ENCODE results near the gene NHLRC3. TPM values are rescaled to one million over a fixed set of nuclear protein-coding genes. Genes with fewer than 3 reads are reported as not detected.

Gene NHLRC3
- total RNA-seq, 6 experiments from 2014 or later = 11.2 to 20.9 (median 15.7) TPM

GRCh38 chr13:39032150-39032549, 6.1 kb upstream of the NHLRC3 start:
- intact Hi-C loops (cut with DNase I) = no loop called here
- peaks cover 0 to 21% (median 8%) of the 10 kb centered on the region in 4 donors for H3K4me1 ChIP-seq
- no peak overlapping the region for H3K4me3 ChIP-seq
- 88% methylated on average over 1 of the region's 1 CpG for WGBS (ENCODE audit: insufficient coverage, low coverage, low lambda C conversion rate, missing lambda C conversion rate)
- no peak overlapping the region for H3K27ac ChIP-seq
- H3K36me3 ChIP-seq = peaks cover 0 to 13% (median 0%) of the 10 kb centered on the region in 4 donors
- no peaks in the 10 kb centered on the region for H3K27me3 ChIP-seq
- TF ChIP-seq CTCF (IDR thresholded peaks at IDR 0.05) (no peak), POLR2A (IDR thresholded peaks at IDR 0.05) (no peak)
- no peak for DNase-seq
- no peak for ATAC-seq
- H3K9me3 ChIP-seq = no peaks in the 10 kb centered on the region

- H3K4me3 ChIP-seq = no peak overlapping the region
- peaks cover 0 to 23% (median 8%) of the 10 kb centered on the region in 4 donors for H3K4me1 ChIP-seq
- DNase-seq (no peak), ATAC-seq (no peak)
- H3K9me3 ChIP-seq = no peaks in the 10 kb centered on the region
- no peaks in the 10 kb centered on the region for H3K36me3 ChIP-seq
- no peak overlapping the region for H3K27ac ChIP-seq
- H3K27me3 ChIP-seq = no peaks in the 10 kb centered on the region
- no peak for TF ChIP-seq POLR2A (IDR thresholded peaks at IDR 0.05)
- 70% methylated on average over 1 of the region's 1 CpG for WGBS (ENCODE audit: insufficient coverage, low coverage, low lambda C conversion rate, missing lambda C conversion rate)
- intact Hi-C loops (cut with DNase I) = no loop called here
Observed at GRCh38 chr13:39034085-39034484, 4.2 kb upstream of the NHLRC3 start.

- Histone ChIP-seq H3K36me3 (no peaks in the 10 kb centered on the region), H3K4me1 (peaks cover 0 to 34% (median 8%) of the 10 kb centered on the region in 4 donors), H3K9me3 (no peaks in the 10 kb centered on the region), H3K27me3 (no peaks in the 10 kb centered on the region), H3K4me3 (no peak overlapping the region), H3K27ac (no peak overlapping the region)
- DNase-seq (no peak), ATAC-seq (no peak)
- intact Hi-C loops (cut with DNase I) = no loop called here
- 74% methylated on average over 2 of the region's 2 CpGs for WGBS (ENCODE audit: insufficient coverage, low coverage, low lambda C conversion rate, missing lambda C conversion rate)
- TF ChIP-seq CTCF (IDR thresholded peaks at IDR 0.05) (no peak), POLR2A (IDR thresholded peaks at IDR 0.05) (no peak)
Observed at GRCh38 chr13:39035204-39035603, 3.1 kb upstream of the NHLRC3 start.

GRCh38 chr13:39035799-39036198, 2.5 kb upstream of the NHLRC3 start:
- ATAC-seq = no peak
- intact Hi-C loops (cut with DNase I) = no loop called here
- H3K4me1 ChIP-seq = peaks cover 0 to 40% (median 8%) of the 10 kb centered on the region in 4 donors

GRCh38 chr13:39036212-39036611, 2.0 kb upstream of the NHLRC3 start:
- intact Hi-C loops (cut with DNase I) = no loop called here
- DNase-seq = no peak
- 4% methylated on average over 9 of the region's 9 CpGs for WGBS (ENCODE audit: insufficient coverage, low coverage, low lambda C conversion rate, missing lambda C conversion rate)

More at GRCh38 chr13:39035799-39036198, 2.5 kb upstream of the NHLRC3 start:
- WGBS (ENCODE audit: insufficient coverage, low coverage, low lambda C conversion rate, missing lambda C conversion rate) = 25% methylated on average over 2 of the region's 2 CpGs
- Histone ChIP-seq H3K27me3 (no peaks in the 10 kb centered on the region), H3K36me3 (no peaks in the 10 kb centered on the region), H3K27ac (no peak overlapping the region), H3K9me3 (no peaks in the 10 kb centered on the region), H3K4me3 (peak overlapping the region in 2 of 3 donors; percentile 74 to 85)
- no peak for DNase-seq
- TF ChIP-seq CTCF (IDR thresholded peaks at IDR 0.05) (no peak), POLR2A (IDR thresholded peaks at IDR 0.05) (no peak)

More at GRCh38 chr13:39036212-39036611, 2.0 kb upstream of the NHLRC3 start:
- no peak for ATAC-seq
- Histone ChIP-seq H3K4me1 (peaks cover 0 to 41% (median 8%) of the 10 kb centered on the region in 4 donors), H3K27ac (no peak overlapping the region), H3K27me3 (no peaks in the 10 kb centered on the region), H3K9me3 (no peaks in the 10 kb centered on the region), H3K36me3 (no peaks in the 10 kb centered on the region), H3K4me3 (peak overlapping the region; percentile 74 to 96 (median 85))
- TF ChIP-seq POLR2A (IDR thresholded peaks at IDR 0.05) (no peak), CTCF (IDR thresholded peaks at IDR 0.05) (no peak)

Data from right lobe of liver (tissue), 6 donors.